HAP-1 (cell line): ENCODE results near the gene PACSIN2.
A peak's percentile ranks its signal among the peaks of the same experiment; 100 is the strongest.

ENCODE experiments used
- DNase-seq, 2 experiments: peaks; one replicate each; pipeline ENCODE4 v3.0.0-alpha.2; 2016 to 2020; ENCODE audit warnings: low spot score in 2 of 2
- H3K27me3 ChIP-seq: fragments of 250-450 bp; sonication (Bioruptor Pico); 2 replicates; pipeline ENCODE4 v1.5.1; 2020; ENCODE audit warnings: low read depth, mild to moderate bottlenecking, moderate library complexity
- H3K36me3 ChIP-seq: fragments of 250-450 bp; sonication (Bioruptor Pico); replicated peaks from 2 replicates; pipeline ENCODE4 v1.5.1; 2020; ENCODE audit warnings: mild to moderate bottlenecking
- H3K4me1 ChIP-seq: fragments of 250-450 bp; sonication (Bioruptor Pico); 2 replicates; pipeline ENCODE4 v1.5.1; 2020; ENCODE audit warnings: mild to moderate bottlenecking
- H3K4me3 ChIP-seq: fragments of 250-450 bp; sonication (Bioruptor Pico); 2 replicates; pipeline ENCODE4 v1.5.1; 2020; ENCODE audit warnings: mild to moderate bottlenecking, moderate library complexity
- H3K9me3 ChIP-seq: fragments of 250-450 bp; sonication (Bioruptor Pico); 2 replicates; pipeline ENCODE4 v1.5.1; 2020; ENCODE audit warnings: mild to moderate bottlenecking, moderate library complexity
- in situ Hi-C: fragments of 300-500 bp; cut with MboI; formaldehyde crosslinking; loops from 3 replicates; pipeline ENCODE4 v1.14.3; 2020; ENCODE audit warnings: low sequenced_read_pairs, inconsistent platforms, mixed read lengths

PACSIN2 gene, protein sequence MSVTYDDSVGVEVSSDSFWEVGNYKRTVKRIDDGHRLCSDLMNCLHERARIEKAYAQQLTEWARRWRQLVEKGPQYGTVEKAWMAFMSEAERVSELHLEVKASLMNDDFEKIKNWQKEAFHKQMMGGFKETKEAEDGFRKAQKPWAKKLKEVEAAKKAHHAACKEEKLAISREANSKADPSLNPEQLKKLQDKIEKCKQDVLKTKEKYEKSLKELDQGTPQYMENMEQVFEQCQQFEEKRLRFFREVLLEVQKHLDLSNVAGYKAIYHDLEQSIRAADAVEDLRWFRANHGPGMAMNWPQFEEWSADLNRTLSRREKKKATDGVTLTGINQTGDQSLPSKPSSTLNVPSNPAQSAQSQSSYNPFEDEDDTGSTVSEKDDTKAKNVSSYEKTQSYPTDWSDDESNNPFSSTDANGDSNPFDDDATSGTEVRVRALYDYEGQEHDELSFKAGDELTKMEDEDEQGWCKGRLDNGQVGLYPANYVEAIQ

DNA sequence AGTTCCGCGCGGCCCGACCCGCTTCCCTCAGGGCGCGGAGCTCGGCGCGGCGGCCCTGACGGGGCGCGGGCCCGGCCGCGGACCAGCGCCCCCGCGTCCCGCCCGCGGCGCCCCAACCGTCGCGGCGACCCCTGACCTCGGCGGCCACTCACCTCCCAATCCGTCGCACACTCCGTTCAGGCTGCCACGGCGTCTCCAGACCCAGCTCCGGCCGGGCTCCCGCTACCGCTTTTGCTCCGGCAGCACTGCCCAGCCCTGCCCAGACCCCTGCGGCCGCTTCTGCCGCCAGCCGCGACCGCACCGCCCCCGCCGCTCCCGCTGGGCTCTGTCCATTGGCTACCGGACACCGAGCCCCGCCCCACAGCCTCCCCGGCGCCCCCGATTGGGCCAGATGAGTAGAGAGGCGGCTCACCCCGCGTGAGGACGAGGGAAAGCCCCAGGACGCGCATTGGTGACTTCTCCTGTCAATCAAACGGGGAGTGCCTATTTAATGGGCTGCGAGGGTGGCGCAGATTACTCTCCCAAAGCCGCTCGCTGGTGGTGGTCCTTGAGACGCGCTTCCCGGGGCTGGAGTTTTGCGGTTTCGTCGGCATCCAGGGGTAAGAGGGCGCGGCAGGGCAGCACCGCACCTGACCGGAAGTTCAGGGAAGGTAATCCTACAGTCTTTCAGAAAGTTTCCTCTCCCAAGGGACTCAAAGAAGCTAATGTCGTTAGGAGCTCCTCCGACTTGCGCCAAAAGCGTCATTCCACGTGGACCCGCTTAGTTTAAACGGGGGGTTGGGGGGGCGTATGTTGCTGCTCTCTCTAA, at the start of gene PACSIN2:
PACSIN2 (minus strand) TSS at position 281 of the 808 bp plus-strand sequence. CDS start 103,069 bp downstream, outside the sequence.
- Histone ChIP-seq H3K4me1 (peaks cover 17% of the 10 kb centered on the region), H3K4me3 (peak within 1 kb of the TSS; percentile 70), H3K27me3 (no peaks in the 10 kb centered on the region), H3K9me3 (no peaks in the 10 kb centered on the region), H3K36me3 (no peaks in the 10 kb centered on the region)
- in situ Hi-C loops = no loop called here
- DNase-seq = peak; percentile 93 to 100

DNA sequence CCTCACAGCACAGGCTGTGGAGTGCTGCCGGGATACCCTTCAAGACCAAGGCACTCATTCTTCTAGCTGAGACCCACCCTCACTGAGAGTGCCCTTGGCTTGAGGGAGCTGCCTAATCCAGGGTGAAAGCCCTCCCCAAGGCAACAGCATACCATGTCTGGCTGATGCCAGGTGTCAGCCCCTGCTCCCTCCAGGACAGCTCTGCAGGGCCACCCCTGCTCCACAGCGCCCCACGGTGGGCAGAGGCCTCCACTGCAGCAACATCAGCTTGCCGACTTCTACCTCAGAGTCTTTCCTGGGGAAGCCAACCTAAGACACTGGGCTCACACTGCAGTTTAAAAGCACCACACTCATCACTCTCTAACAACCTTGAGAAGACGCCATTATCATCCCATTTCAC, 45.2 kb upstream of the PACSIN2 start:
- Histone ChIP-seq H3K9me3 (no peaks in the 10 kb centered on the region), H3K4me3 (no peak overlapping the region), H3K4me1 (no peaks in the 10 kb centered on the region), H3K27me3 (no peaks in the 10 kb centered on the region), H3K36me3 (no peaks in the 10 kb centered on the region)
- in situ Hi-C loops = no loop called here
- peak in 1 of 2 experiments; percentile 78 for DNase-seq

DNA sequence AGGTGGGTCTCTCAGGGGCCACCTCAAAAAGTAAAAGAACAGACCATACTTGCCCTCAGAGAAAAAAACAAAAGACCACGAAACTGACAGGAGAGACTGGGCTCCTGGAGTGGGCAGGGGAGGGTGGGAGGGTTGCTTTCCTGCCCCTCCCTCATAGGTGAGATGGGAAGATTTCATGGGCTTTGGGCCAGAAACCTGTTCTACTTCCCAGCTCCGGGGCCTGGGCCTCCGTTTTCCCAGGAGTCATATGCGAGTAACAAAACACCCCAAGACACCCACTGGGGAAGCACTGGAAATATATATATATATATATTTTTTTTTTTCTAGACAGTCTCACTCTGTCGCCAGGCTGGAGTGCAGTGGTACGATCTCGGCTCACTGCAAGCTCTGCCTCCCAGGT, 42.7 kb upstream of the PACSIN2 start:
- in situ Hi-C loops = no loop called here
- no peak overlapping the region for H3K4me3 ChIP-seq
- H3K9me3 ChIP-seq = no peaks in the 10 kb centered on the region
- no peaks in the 10 kb centered on the region for H3K27me3 ChIP-seq
- H3K4me1 ChIP-seq = no peaks in the 10 kb centered on the region
- H3K36me3 ChIP-seq = no peaks in the 10 kb centered on the region
- no peak for DNase-seq

DNA sequence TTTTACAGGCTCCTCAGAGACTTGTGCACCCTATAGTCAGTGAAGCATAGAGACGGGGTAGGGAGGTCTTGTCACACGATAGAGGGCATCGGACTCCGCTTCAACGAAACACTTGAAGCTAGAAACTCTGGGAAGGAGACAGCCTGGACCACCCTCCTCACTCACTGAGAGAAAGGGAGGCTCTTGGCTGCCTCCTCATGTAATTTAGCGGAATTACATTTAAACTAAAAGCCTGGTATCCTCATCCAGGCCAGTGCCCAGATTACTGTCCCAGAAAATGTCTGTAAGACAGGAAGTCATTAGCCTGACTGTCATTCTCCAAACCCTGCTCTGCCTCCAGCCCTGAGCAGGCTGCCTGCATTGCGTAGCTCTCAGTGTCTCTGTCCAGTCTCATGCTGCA, 38.2 kb upstream of the PACSIN2 start:
- no peak for DNase-seq

DNA sequence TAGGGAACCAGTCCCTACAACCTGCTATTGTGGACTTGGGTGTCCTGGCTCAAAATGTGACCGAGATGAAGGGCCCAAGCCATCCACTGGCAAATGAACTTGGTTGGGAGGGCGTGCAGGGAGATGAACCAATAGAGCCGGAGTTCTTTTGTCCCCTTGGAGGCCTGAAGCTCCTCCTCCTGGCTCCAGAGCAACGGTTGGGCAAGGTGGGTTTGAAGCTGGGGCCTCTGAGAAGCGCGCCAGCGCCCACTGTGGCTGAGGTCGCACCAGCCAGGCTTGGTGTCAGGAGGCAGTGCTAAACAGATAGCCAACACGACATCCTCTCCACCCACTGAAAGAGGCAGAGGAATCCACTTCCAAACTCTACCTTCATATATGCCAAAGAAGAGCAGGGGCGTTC, 36.0 kb upstream of the PACSIN2 start:
- H3K9me3 ChIP-seq = no peaks in the 10 kb centered on the region
- in situ Hi-C loops = no loop called here
- no peaks in the 10 kb centered on the region for H3K4me1 ChIP-seq
- no peaks in the 10 kb centered on the region for H3K27me3 ChIP-seq
- DNase-seq = peak in 1 of 2 experiments; percentile 23
- H3K4me3 ChIP-seq = no peak overlapping the region
- H3K36me3 ChIP-seq = no peaks in the 10 kb centered on the region

More for the DNA sequence above, 38.2 kb upstream of the PACSIN2 start:
- in situ Hi-C loops = no loop called here
- Histone ChIP-seq H3K36me3 (no peaks in the 10 kb centered on the region), H3K4me3 (no peak overlapping the region), H3K4me1 (no peaks in the 10 kb centered on the region), H3K27me3 (no peaks in the 10 kb centered on the region), H3K9me3 (no peaks in the 10 kb centered on the region)

DNA sequence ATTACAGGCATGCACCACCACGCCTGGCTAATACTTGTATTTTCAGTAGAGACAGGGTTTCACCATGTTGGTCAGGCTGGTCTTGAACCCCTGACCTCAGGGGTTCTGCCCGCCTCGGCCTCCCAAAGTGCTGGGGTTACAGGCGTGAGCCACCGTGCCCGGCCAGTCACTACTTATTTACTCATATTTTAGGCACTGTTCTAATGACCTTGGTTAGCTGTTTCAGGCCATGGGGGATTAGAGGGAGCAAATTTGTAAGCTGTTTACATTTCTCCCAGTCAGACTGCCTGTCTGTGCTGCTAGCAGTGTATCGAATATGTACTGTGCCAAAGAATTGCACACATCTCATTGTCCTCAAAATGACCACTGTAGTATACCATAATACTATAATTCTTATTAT, 32.7 kb upstream of the PACSIN2 start:
- in situ Hi-C loops = no loop called here
- Histone ChIP-seq H3K4me1 (no peaks in the 10 kb centered on the region), H3K9me3 (no peaks in the 10 kb centered on the region), H3K36me3 (no peaks in the 10 kb centered on the region), H3K4me3 (no peak overlapping the region), H3K27me3 (no peaks in the 10 kb centered on the region)
- no peak for DNase-seq

DNA sequence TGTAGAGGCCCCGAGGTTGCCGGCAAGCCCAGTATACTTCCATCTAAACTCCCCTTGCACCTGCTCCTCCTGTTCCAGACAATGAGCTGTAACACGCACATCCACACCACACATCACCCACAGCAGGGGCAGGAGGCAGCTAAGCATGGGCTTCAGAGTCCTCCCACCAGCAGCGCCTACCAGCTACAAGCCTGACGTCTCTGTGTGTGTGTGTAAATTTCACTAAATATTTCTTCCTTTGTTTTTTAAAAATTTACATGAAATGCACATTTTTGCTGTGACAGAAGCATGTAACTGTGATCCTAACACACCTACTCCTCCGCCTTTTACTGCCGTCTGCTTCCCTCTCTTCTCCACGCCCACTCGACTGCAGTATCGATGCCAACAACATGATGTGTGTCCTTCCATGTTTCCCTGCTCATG, 29.4 kb upstream of the PACSIN2 start:
- no peaks in the 10 kb centered on the region for H3K9me3 ChIP-seq
- H3K4me1 ChIP-seq = no peaks in the 10 kb centered on the region
- DNase-seq = no peak
- H3K27me3 ChIP-seq = no peaks in the 10 kb centered on the region
- H3K36me3 ChIP-seq = no peaks in the 10 kb centered on the region
- in situ Hi-C loops = no loop called here
- no peak overlapping the region for H3K4me3 ChIP-seq

DNA sequence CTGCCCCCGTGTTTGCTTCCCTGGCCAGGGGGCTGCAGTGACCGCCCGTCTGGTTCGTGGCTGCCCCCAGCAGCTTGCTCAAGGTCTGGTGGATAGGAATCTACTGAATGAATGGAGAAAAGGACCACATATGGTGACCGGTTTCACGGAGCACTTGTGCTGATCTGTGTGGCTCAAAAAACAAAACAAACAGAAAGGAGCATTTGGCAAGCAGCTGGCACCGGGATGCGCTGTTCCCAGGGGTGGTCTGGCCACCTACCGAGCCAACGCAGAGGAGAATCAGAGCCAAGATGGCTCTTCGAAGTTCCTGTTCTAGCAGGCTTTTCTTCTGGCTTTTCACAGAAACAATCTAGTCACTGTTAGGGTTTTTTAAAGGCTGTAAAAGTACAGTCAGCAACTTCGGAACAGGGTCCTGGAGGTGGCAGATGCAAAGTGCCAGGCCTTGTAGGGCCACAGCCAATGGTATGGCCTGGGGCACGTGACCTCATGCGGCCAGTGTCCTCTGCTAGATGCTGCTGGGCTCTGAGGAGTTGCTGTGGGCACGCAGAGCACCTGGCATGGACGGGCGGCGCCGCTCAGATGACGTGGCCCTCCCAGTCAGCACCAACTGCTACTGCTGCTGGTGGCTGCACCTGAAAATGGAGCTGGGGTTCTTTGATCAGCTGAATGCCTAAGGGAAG, 27.3 kb upstream of the PACSIN2 start:
- Histone ChIP-seq H3K27me3 (no peaks in the 10 kb centered on the region), H3K9me3 (no peaks in the 10 kb centered on the region), H3K4me1 (no peaks in the 10 kb centered on the region), H3K4me3 (no peak overlapping the region), H3K36me3 (no peaks in the 10 kb centered on the region)
- DNase-seq = no peak
- in situ Hi-C loops = no loop called here

DNA sequence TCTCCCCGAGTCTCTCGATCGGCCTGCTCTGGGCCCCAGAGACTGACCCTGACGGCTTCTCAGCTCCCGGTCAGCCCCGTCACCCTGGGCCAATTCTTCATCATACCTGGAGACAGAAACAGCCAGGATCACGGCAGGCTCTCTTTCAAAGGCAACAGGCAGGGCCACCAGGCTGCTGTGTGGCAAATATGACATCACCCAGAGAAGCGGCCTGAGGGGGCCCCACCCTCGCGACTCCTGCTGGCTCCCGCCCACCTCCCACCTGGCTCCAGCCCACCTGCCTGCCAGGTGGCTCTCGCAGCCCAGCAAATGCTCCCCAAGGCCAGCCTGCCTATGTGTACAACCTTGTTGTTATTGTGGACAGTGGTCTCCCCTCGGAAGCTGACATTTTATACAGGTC, 24.9 kb upstream of the PACSIN2 start:
- no peak for DNase-seq
- no peak overlapping the region for H3K4me3 ChIP-seq
- in situ Hi-C loops = no loop called here
- no peaks in the 10 kb centered on the region for H3K9me3 ChIP-seq
- no peaks in the 10 kb centered on the region for H3K36me3 ChIP-seq
- H3K27me3 ChIP-seq = no peaks in the 10 kb centered on the region
- H3K4me1 ChIP-seq = no peaks in the 10 kb centered on the region

DNA sequence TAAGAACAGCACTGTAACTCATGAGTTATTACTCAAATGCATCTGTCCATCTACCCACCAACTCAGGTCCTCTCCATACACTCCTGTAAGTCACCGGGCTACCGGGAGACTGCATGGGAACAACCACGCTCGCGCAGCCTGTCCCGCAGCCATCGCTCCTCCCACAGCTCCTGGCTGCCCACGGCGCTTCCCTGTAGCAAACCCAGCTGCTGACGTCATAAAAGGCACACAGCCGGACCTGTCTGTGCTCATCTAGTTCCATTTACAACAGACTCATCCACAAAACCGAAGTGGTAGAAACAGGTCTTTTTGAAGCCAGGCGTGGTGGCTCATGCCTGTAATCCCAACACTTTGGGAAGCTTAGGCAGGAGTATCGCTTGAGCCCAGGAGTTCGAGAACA, 23.4 kb upstream of the PACSIN2 start:
- H3K27me3 ChIP-seq = no peaks in the 10 kb centered on the region
- H3K4me3 ChIP-seq = no peak overlapping the region
- H3K4me1 ChIP-seq = no peaks in the 10 kb centered on the region
- no peaks in the 10 kb centered on the region for H3K36me3 ChIP-seq
- DNase-seq = no peak
- H3K9me3 ChIP-seq = no peaks in the 10 kb centered on the region
- in situ Hi-C loops = no loop called here

DNA sequence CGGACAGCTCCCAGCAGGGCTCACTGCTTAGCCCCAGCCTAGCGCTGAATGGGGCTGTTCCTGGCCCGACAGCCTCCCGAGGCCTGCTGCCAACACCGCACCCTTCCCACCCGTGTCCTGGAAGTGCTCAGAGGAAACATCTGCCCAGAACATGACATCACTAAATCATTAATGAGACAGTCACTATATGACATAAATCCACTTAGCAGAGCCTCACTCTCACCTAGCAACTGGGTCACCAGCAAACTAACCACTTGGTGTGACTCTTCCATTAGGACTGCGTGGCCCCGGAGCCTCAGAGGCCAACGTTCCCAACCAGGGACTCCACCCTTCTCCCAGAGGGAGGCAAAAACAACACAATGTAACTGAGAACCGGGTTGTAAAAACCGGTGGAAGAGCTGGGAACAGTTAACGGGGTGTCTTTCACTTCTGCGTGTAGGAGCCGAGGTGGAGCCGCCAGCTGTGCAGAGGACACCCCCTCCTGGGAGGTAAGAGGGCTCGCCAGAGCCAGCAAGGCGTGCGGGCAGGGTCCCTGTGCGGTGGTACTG, 21.4 kb upstream of the PACSIN2 start:
- Histone ChIP-seq H3K27me3 (no peaks in the 10 kb centered on the region), H3K4me3 (no peak overlapping the region), H3K4me1 (no peaks in the 10 kb centered on the region), H3K9me3 (no peaks in the 10 kb centered on the region), H3K36me3 (no peaks in the 10 kb centered on the region)
- in situ Hi-C loops = no loop called here
- no peak for DNase-seq

DNA sequence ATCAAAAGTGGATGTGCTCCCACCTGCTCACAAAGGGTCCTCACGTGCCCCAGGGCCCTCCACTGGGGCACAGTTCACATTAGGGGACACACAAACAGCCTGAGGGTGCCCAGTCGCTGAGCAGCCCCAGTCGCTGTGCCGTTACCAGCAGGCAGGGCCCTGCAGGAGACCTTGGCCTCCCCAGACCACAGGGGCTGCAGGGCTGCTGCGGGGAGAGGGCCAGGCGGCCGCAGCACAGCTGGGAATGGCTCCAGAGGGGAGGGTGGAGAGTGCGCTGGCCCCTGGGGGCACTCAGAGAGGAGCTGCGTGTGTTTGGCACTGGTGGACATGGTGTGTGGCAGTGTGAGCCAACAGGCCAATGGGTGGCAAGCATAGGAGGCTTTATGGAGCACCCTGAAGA, 20.3 kb upstream of the PACSIN2 start:
- H3K27me3 ChIP-seq = no peaks in the 10 kb centered on the region
- in situ Hi-C loops = no loop called here
- no peaks in the 10 kb centered on the region for H3K36me3 ChIP-seq
- no peaks in the 10 kb centered on the region for H3K4me1 ChIP-seq
- DNase-seq = no peak
- H3K9me3 ChIP-seq = no peaks in the 10 kb centered on the region
- no peak overlapping the region for H3K4me3 ChIP-seq

DNA sequence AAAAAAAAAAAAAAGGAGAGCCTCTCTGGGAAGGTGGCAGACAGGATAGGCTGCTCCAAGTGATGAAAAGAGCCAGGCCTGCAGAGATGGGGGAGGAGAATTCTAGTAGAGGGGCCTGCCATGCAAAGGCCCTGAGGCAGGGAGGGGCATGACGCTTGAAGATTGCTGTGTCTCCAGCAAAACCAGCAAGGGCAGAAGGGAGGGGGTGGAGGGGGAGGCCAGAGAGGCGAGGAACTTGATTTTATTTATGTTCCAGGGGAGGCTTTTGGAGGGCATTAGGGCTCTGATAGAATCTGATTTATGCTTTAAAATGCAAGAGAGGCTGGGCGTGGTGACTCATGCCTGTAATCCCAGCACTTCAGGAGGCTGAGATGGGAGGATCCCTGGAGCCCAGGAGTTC, 16.7 kb upstream of the PACSIN2 start:
- peak in 1 of 2 experiments; percentile 44 for DNase-seq
- no peaks in the 10 kb centered on the region for H3K36me3 ChIP-seq
- no peaks in the 10 kb centered on the region for H3K9me3 ChIP-seq
- no peak overlapping the region for H3K4me3 ChIP-seq
- H3K4me1 ChIP-seq = no peaks in the 10 kb centered on the region
- in situ Hi-C loops = no loop called here
- H3K27me3 ChIP-seq = no peaks in the 10 kb centered on the region
